Heart right ventricle (tissue), 16 donors: ENCODE data around the gene TIMP4. TPM values are rescaled to one million over a fixed set of nuclear protein-coding genes. Genes with fewer than 3 reads are reported as not detected.

Experiments
- ATAC-seq, 8 donors: fragments of 200-7000 bp; cut with Tn5 transposase; one replicate each; pipeline ENCODE4 v1.9.1; 2020; ENCODE audit warnings: mild to moderate bottlenecking in 8 of 8, moderate library complexity in 8 of 8, moderate number of reproducible peaks in 1 of 8
- DNase-seq, 2 donors: peaks; one replicate each; pipeline ENCODE4 v3.0.0-alpha.2; 2020
- H3K27ac ChIP-seq, 10 donors: fragments of 200-600 bp; sonication (generic) in 2 of 10; one replicate each; pipeline versions ENCODE4 v1.5.0 to v1.8.0; 2020 to 2022; ENCODE audit warnings: mild to moderate bottlenecking in 3 of 10
- H3K27me3 ChIP-seq, 7 donors: fragments of 200-600 bp; one replicate each; pipeline ENCODE4 v1.8.0; 2021 to 2022; ENCODE audit warnings: mild to moderate bottlenecking in 2 of 7
- H3K36me3 ChIP-seq, 9 donors: fragments of 200-600 bp; sonication (generic) in 1 of 9; one replicate each; pipeline versions ENCODE4 v1.5.0 to v1.8.0; 2020 to 2022; ENCODE audit warnings: mild to moderate bottlenecking in 2 of 9
- H3K4me1 ChIP-seq, 9 donors: fragments of 200-600 bp; sonication (generic) in 1 of 9; one replicate each; pipeline versions ENCODE4 v1.5.0 to v1.8.0; 2020 to 2022; ENCODE audit warnings: mild to moderate bottlenecking in 4 of 9
- H3K4me3 ChIP-seq, 10 donors: fragments of 200-600 bp; sonication (generic) in 2 of 10; one replicate each; pipeline versions ENCODE4 v1.5.0 to v1.8.0; 2020 to 2022; ENCODE audit warnings: mild to moderate bottlenecking in 7 of 10, moderate library complexity in 2 of 10
- H3K9me3 ChIP-seq, 11 donors: fragments of 200-600 bp in 10 of 11; sonication (generic) in 2 of 11; one replicate each; pipeline versions ENCODE4 v1.5.0 to v1.8.0; 2013 to 2022; ENCODE audit warnings: mild to moderate bottlenecking in 2 of 11, control low read depth in 1 of 11, moderate library complexity in 1 of 11
- CTCF ChIP-seq, 9 donors: fragments of 200-600 bp; sonication (generic) in 2 of 9; IDR thresholded peaks; one replicate each; pipeline versions ENCODE4 v1.5.0 to v1.8.0; 2021 to 2022; ENCODE audit warnings: antibody characterized with exemption in 9 of 9, mild to moderate bottlenecking in 5 of 9, moderate library complexity in 1 of 9
- WGBS, 2 donors: extraction: QIAGEN DNeasy Blood & Tissue Kit; methylation state at CpG; one replicate each; pipeline ENCODE4 v1.1.7; 2013; ENCODE audit warnings: inconsistent platforms in 1 of 2; 5-methylcytosine and 5-hydroxymethylcytosine counted together
- intact Hi-C, 10 donors: fragments of 100-400 bp; cut with DNase I; formaldehyde crosslinking; loops; one replicate each; pipeline versions ENCODE4 v1.11.1 to v1.14.2; 2022
- polyA plus RNA-seq, 2 donors: library from polyadenylated mRNA; stranded (reverse); fragments of 200-250 nt; gene quantifications; one replicate each; pipeline ENCODE4 v1.2.3, GENCODE V29; 2013
- total RNA-seq, 10 donors: library from RNA; stranded (reverse); fragmentation: NEBNext Ultra II Directional in 3 of 10; extraction: Animal tissue kit (Norgen Biotek cat#: 25700) in 3 of 10; gene quantifications; one replicate each; pipeline versions ENCODE4 v1.2.1 to v1.2.4, GENCODE V29; 2021 to 2023
- donor health status: Arrhythmogenic right ventricular cardiomyopathy.
- donor health status: ischemic (EF 13 %, LVEDD 7.1; RV severe dilation, severe dysfunction).
- donor health status: healthy with polysubstance abuse.
- donor health status: DM: no; HTN: yes; CAD: no.
- donor health status: DM: no; HTN: no; CAD: no.
- donor health status: ischemic (EF 25% LVEDD 6.9; RV normal size, moderate dysfunction).
- donor health status: ischemic (EF 25% LVEDD 5.7; RV mildly dilated, moderate dysfunction).
- donor health status: healthy.
- donor health status: DM: yes; HTN: yes; CAD: no.
- donor health status: Ischemic cardiomyopathy.
- donor health status: ischemic (EF 35%, LVEDD 5.7; RV mildly dilated, moderate dysfunction).
- donor health status: nonischemic (EF 11% LVEDD 7.7; RV severe dilation, severe dysfunction).
- donor health status: DM: yes; HTN: yes; CAD: no.
- donor health status: PGD.
- donor health status: ischemic (EF 29% LVEDD 5.4; RV normal size, mild dysfunction).
- donor health status: nonischemic (EF 23%, LVEDD 6.1; RV moderate dilation, normal function).

TIMP4 gene
- total and polyA plus RNA-seq, 12 donors = 2.7 to 41.4 (median 8.0) TPM

GRCh38 chr3:12185172-12185710, 26.5 kb upstream of the TIMP4 start:
- Histone ChIP-seq H3K4me3 (no peak overlapping the region), H3K36me3 (no peaks in the 10 kb centered on the region), H3K9me3 (no peaks in the 10 kb centered on the region), H3K4me1 (peaks cover 0 to 44% (median 6%) of the 10 kb centered on the region in 9 donors), H3K27ac (no peak overlapping the region), H3K27me3 (no peaks in the 10 kb centered on the region)
- WGBS, 2 donors = 91 to 94% methylated on average over 5 of the region's 5 CpGs
- intact Hi-C loops = no loop called here
- TF ChIP-seq CTCF (IDR thresholded peaks at IDR 0.05) = no peak
- ATAC-seq (no peak), DNase-seq (no peak)

- 93 to 95% methylated on average over 5 of the region's 5 CpGs for WGBS, 2 donors
- no peak overlapping the region for H3K4me3 ChIP-seq
- intact Hi-C loops = no loop called here
Observed at GRCh38 chr3:12184541-12184940, 25.8 kb upstream of the TIMP4 start.

GRCh38 chr3:12182687-12183441, 24.2 kb upstream of the TIMP4 start:
- WGBS, 2 donors = 88% methylated on average over 16 of the region's 16 CpGs
- no peaks in the 10 kb centered on the region for H3K9me3 ChIP-seq
- TF ChIP-seq CTCF (IDR thresholded peaks at IDR 0.05) = no peak
- no peak overlapping the region for H3K4me3 ChIP-seq
- peaks cover 0 to 44% (median 26%) of the 10 kb centered on the region in 9 donors for H3K4me1 ChIP-seq
- DNase-seq (no peak), ATAC-seq (no peak)
- intact Hi-C loops = no loop called here
- no peaks in the 10 kb centered on the region for H3K36me3 ChIP-seq
- no peak overlapping the region for H3K27ac ChIP-seq
- no peaks in the 10 kb centered on the region for H3K27me3 ChIP-seq

More at GRCh38 chr3:12184541-12184940, 25.8 kb upstream of the TIMP4 start:
- H3K36me3 ChIP-seq = no peaks in the 10 kb centered on the region
- no peaks in the 10 kb centered on the region for H3K27me3 ChIP-seq
- ATAC-seq (no peak), DNase-seq (no peak)
- TF ChIP-seq CTCF (IDR thresholded peaks at IDR 0.05) = no peak
- peaks cover 0 to 44% (median 12%) of the 10 kb centered on the region in 9 donors for H3K4me1 ChIP-seq
- no peak overlapping the region for H3K27ac ChIP-seq
- H3K9me3 ChIP-seq = no peaks in the 10 kb centered on the region

GRCh38 chr3:12181806-12182205, 23.1 kb upstream of the TIMP4 start:
- intact Hi-C loops = no loop called here
- ATAC-seq (no peak), DNase-seq (no peak)
- Histone ChIP-seq H3K27ac (no peak overlapping the region), H3K9me3 (no peaks in the 10 kb centered on the region), H3K4me3 (no peak overlapping the region), H3K27me3 (no peaks in the 10 kb centered on the region), H3K4me1 (peaks cover 0 to 44% (median 33%) of the 10 kb centered on the region in 9 donors), H3K36me3 (no peaks in the 10 kb centered on the region)
- WGBS, 2 donors = 94 to 96% methylated on average over 2 of the region's 2 CpGs
- TF ChIP-seq CTCF (IDR thresholded peaks at IDR 0.05) = no peak
